ENCODE data around the gene IL20RB.
"Not testable (repeated sequence)": the region's sequence is repeated elsewhere in the genome, so short reads cannot be mapped to it uniquely, and the experiment has no call there.

IL20RB gene

GRCh38 chr3:136960838-136961836 lies 3.4 kb downstream of the IL20RB start:
- Histone ChIP-seq H3K4me1 (no peaks in the 10 kb centered on the region), H3K27ac (no peak overlapping the region), H3K9ac (no peak overlapping the region), H3K27me3 (no peaks in the 10 kb centered on the region), H3K36me3 (peaks cover 0 to 12% (median 0%) of the 10 kb centered on the region in 11 experiments; a peak in 5 of 22 replicates), H4K20me1 (no peaks in the 10 kb centered on the region), H3K4me2 (no peak overlapping the region), H3K4me3 (no peak overlapping the region), H3K9me3 (replicated peaks in 1 of 11) (no peaks in the 10 kb centered on the region)
- TF ChIP-seq Cebpa-rat (IDR thresholded peaks at IDR 0.05) = no peak

DNA sequence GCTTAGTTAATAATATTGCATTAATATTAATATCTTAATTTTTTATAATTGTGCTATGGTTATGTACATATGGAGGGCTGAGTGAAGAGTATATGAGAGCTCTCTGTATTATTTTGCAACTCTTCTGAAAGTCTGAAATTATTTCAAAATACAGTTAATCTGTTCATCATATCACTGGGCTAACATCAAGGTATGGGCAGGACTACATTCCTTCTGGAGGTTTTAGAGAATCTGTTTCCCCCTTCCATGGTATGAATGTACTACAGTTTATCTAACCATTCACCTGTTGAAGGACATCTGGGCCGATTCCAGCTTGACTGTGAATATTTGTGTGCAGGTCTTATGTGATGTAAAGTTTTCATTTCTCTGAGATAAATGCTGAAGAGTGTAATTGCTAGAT lies 5.1 kb downstream of the IL20RB start:
- no peak overlapping the region for H3K4me2 ChIP-seq
- no peak overlapping the region for H3K4me3 ChIP-seq
- no peaks in the 10 kb centered on the region for H3K4me1 ChIP-seq
- no peak overlapping the region for H3K27ac ChIP-seq
- H3K36me3 ChIP-seq = peaks cover 0 to 12% (median 0%) of the 10 kb centered on the region in 11 experiments; a peak in 5 of 22 replicates
- no peaks in the 10 kb centered on the region for H3K9me3 ChIP-seq (replicated peaks in 1 of 11)
- H4K20me1 ChIP-seq = no peaks in the 10 kb centered on the region
- no peak for TF ChIP-seq Cebpa-rat (IDR thresholded peaks at IDR 0.05)
- H3K9ac ChIP-seq = no peak overlapping the region
- no peaks in the 10 kb centered on the region for H3K27me3 ChIP-seq

DNA sequence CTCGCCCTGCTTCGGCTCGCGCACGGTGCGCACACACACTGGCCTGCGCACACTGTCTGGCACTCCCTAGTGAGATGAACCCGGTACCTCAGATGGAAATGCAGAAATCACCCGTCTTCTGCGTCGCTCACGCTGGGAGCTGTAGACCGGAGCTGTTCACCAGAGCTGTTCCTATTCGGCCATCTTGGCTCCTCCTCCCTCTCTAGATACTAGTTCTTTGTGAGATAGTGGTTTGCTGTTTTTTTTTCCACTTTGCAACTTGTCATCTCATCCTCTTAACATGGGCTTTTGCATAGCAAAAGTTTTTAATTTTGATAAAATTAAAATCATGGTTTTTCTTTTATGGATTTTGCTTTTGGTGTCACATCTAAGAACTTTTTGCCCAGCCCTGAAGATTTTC lies 11.8 kb downstream of the IL20RB start:
- not testable (repeated sequence) for H3K4me2 ChIP-seq, H4K20me1 ChIP-seq, H3K4me3 ChIP-seq, H3K36me3 ChIP-seq, H3K4me1 ChIP-seq, H3K9ac ChIP-seq, H3K27me3 ChIP-seq, H3K27ac ChIP-seq
- H3K9me3 ChIP-seq (replicated peaks in 1 of 11) = peaks cover 7 to 29% (median 19%) of the 10 kb centered on the region in 11 experiments; a peak in 19 of 22 replicates

DNA sequence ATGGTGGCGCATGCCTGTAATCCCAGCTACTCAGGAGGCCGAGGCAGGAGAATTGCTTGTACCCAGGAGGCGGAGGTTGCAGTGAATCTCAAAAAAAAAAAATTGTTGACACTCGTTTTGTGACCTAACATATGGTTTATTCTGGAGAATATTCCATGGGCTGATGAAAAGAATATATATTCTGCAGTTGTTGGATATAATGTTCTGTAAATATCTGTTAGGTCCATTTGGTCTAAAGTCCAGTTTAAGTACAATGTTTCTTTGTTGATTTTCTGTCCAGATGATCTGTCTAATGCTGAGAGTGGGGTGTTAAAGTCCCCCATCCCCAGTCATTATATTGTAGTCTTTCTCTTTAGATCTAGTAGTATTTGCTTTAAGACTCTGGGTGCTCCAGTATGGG lies 15.6 kb downstream of the IL20RB start:
- Histone ChIP-seq H3K4me3 (no peak overlapping the region), H3K9ac (no peak overlapping the region), H3K36me3 (peaks cover 0 to 8% (median 0%) of the 10 kb centered on the region in 11 experiments; a peak in 4 of 22 replicates), H3K27me3 (no peaks in the 10 kb centered on the region), H3K4me2 (no peak overlapping the region), H3K4me1 (peaks cover 0 to 5% (median 0%) of the 10 kb centered on the region in 10 experiments; a peak in 1 of 20 replicates), H3K9me3 (replicated peaks in 1 of 11) (peaks cover 24 to 53% (median 38%) of the 10 kb centered on the region in 11 experiments), H4K20me1 (no peaks in the 10 kb centered on the region), H3K27ac (no peak overlapping the region)
- no peak for TF ChIP-seq Cebpa-rat (IDR thresholded peaks at IDR 0.05)

DNA sequence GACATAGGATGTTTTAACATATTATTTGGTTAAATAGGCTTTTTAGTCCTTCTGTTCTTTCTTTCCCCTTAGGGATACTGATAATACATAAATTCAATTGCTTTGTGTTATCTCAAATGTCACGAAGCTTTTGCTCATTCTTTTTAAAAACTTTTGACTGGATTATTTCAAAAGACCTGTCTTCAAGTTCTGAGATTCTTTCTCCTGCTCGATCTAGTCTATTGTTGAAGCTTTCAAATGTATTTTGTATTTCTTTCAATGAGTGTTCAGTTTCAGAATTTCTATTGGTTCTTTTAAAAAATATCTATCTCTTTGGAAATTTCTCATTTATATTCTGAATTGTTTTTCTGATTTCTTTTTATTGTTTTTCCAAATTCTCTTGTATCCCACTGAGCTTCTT lies 16.9 kb downstream of the IL20RB start:
- H3K4me2 ChIP-seq = no peak overlapping the region
- no peaks in the 10 kb centered on the region for H4K20me1 ChIP-seq
- no peak overlapping the region for H3K27ac ChIP-seq
- H3K27me3 ChIP-seq = no peaks in the 10 kb centered on the region
- H3K4me1 ChIP-seq = peaks cover 0 to 5% (median 0%) of the 10 kb centered on the region in 10 experiments; a peak in 1 of 20 replicates
- no peak overlapping the region for H3K4me3 ChIP-seq
- H3K9ac ChIP-seq = no peak overlapping the region
- peaks cover 0 to 8% (median 0%) of the 10 kb centered on the region in 11 experiments; a peak in 4 of 22 replicates for H3K36me3 ChIP-seq
- no peak for TF ChIP-seq Cebpa-rat (IDR thresholded peaks at IDR 0.05)
- peaks cover 24 to 53% (median 35%) of the 10 kb centered on the region in 11 experiments for H3K9me3 ChIP-seq (replicated peaks in 1 of 11)

DNA sequence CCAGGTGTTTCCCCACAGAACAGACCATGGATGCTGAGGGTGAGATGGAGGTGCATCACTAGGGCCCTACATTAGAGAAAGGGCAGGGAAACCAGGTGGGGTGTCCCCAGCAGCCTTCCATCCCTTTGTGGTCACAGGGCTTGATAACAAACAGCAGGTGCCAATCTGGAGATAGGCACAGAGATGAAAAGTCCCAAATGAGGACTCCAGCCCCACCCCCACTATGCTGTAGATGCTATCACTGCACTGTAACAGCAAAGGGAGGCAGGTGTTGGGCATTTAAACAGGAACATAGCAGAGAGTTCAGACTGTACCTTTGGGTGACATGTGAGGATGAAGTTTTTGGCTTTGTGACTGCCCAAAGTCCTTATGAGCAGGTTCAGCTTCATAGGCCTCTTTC lies 21.4 kb downstream of the IL20RB start:
- no peak overlapping the region for H3K4me3 ChIP-seq
- peaks cover 17 to 28% (median 25%) of the 10 kb centered on the region in 11 experiments for H3K9me3 ChIP-seq (replicated peaks in 1 of 11)
- no peak overlapping the region for H3K4me2 ChIP-seq
- no peak overlapping the region for H3K27ac ChIP-seq
- no peak for TF ChIP-seq Cebpa-rat (IDR thresholded peaks at IDR 0.05)
- H3K36me3 ChIP-seq = peaks cover 0 to 8% (median 0%) of the 10 kb centered on the region in 11 experiments; a peak in 4 of 22 replicates
- no peaks in the 10 kb centered on the region for H4K20me1 ChIP-seq
- no peaks in the 10 kb centered on the region for H3K27me3 ChIP-seq
- no peak overlapping the region for H3K9ac ChIP-seq
- no peaks in the 10 kb centered on the region for H3K4me1 ChIP-seq

GRCh38 chr3:136979684-136980083 lies 21.9 kb downstream of the IL20RB start:
- Histone ChIP-seq H4K20me1 (no peaks in the 10 kb centered on the region), H3K4me1 (no peaks in the 10 kb centered on the region), H3K4me2 (no peak overlapping the region), H3K9me3 (replicated peaks in 1 of 11) (peaks cover 12 to 23% (median 20%) of the 10 kb centered on the region in 11 experiments), H3K36me3 (peaks cover 0 to 8% (median 0%) of the 10 kb centered on the region in 11 experiments; a peak in 3 of 22 replicates), H3K4me3 (no peak overlapping the region), H3K9ac (no peak overlapping the region), H3K27ac (no peak overlapping the region), H3K27me3 (no peaks in the 10 kb centered on the region)
- TF ChIP-seq Cebpa-rat (IDR thresholded peaks at IDR 0.05) = no peak

GRCh38 chr3:136982033-136982432 lies 24.2 kb downstream of the IL20RB start:
- H3K4me3 ChIP-seq = no peak overlapping the region
- no peak overlapping the region for H3K27ac ChIP-seq
- H3K27me3 ChIP-seq = no peaks in the 10 kb centered on the region

GRCh38 chr3:136982520-136983138 lies 24.8 kb downstream of the IL20RB start:
- H3K36me3 ChIP-seq = 0 out of 22 replicates have a peak, but pooled peaks cover 0 to 8% (median 0%) of the 10 kb centered on the region in 11 experiments
- H3K27ac ChIP-seq = no peak overlapping the region
- no peak overlapping the region for H3K4me3 ChIP-seq
- H3K9me3 ChIP-seq (replicated peaks in 1 of 11) = peaks cover 0 to 4% (median 0%) of the 10 kb centered on the region in 11 experiments; a peak in 3 of 22 replicates
- TF ChIP-seq Cebpa-rat (IDR thresholded peaks at IDR 0.05) = no peak
- no peak overlapping the region for H3K4me2 ChIP-seq
- no peak overlapping the region for H3K9ac ChIP-seq
- no peaks in the 10 kb centered on the region for H3K4me1 ChIP-seq
- no peaks in the 10 kb centered on the region for H4K20me1 ChIP-seq
- no peaks in the 10 kb centered on the region for H3K27me3 ChIP-seq

More at GRCh38 chr3:136982033-136982432, 24.2 kb downstream of the IL20RB start:
- Histone ChIP-seq H4K20me1 (no peaks in the 10 kb centered on the region), H3K4me2 (no peak overlapping the region), H3K9ac (no peak overlapping the region), H3K4me1 (no peaks in the 10 kb centered on the region), H3K9me3 (replicated peaks in 1 of 11) (no peaks in the 10 kb centered on the region), H3K36me3 (0 out of 22 replicates have a peak, but pooled peaks cover 0 to 8% (median 0%) of the 10 kb centered on the region in 11 experiments)
- no peak for TF ChIP-seq Cebpa-rat (IDR thresholded peaks at IDR 0.05)

Data from BLaER1 treated with 17β-estradiol and CSF1 and Interleukin-3, amounts not matched to agents 10 nM and 100 nM (cell line).